ENCODE data around the gene ABCB1. TPM values are rescaled to one million over a fixed set of nuclear protein-coding genes. Genes with fewer than 3 reads are reported as not detected.
"Not testable (repeated sequence)": the region's sequence is repeated elsewhere in the genome, so short reads cannot be mapped to it uniquely, and the experiment has no call there.

Gene ABCB1
- total and polyA plus RNA-seq, 4 donors, result 1.5 to 4.9 (median 2.6) TPM

- H3K9ac ChIP-seq (ENCODE audit: insufficient read depth in 1 of 2, low read length in 2 of 2), result no peak overlapping the region
- H3K9me3 ChIP-seq (ENCODE audit: control insufficient read depth in 4 of 4, insufficient read depth in 3 of 4, low read length in 3 of 4), result no peaks in the 10 kb centered on the region
- no peaks in the 10 kb centered on the region for H3K27me3 ChIP-seq (ENCODE audit: control insufficient read depth in 3 of 3, insufficient read depth in 3 of 3, low read length in 2 of 3)
- no peak overlapping the region for H3K27ac ChIP-seq (ENCODE audit: low read depth in 1 of 2, low read length in 1 of 2)
- no peak overlapping the region for H3K4me3 ChIP-seq
- 88 to 89% methylated on average over 3 of the region's 3 CpGs for WGBS, 2 donors
- no peaks in the 10 kb centered on the region for H3K4me1 ChIP-seq (ENCODE audit: control insufficient read depth in 5 of 5, insufficient read depth in 5 of 5, low read length in 5 of 5)
- no peaks in the 10 kb centered on the region for H3K36me3 ChIP-seq (ENCODE audit: control insufficient read depth in 4 of 4, insufficient read depth in 4 of 4, low read length in 4 of 4)
- ATAC-seq (ENCODE audit: insufficient read depth, low FRiP score) (no peak), DNase-seq (no peak)
- TF ChIP-seq CTCF (IDR thresholded peaks at IDR 0.05; ENCODE audit: control extremely low read depth, extremely low read depth), result no peak
Measured at GRCh38 chr7:87581723-87582122, 19.0 kb downstream of the ABCB1 start.

GRCh38 chr7:87580636-87581035, 20.0 kb downstream of the ABCB1 start:
- Histone ChIP-seq H3K36me3 (ENCODE audit: control insufficient read depth in 4 of 4, insufficient read depth in 4 of 4, low read length in 4 of 4) (no peaks in the 10 kb centered on the region), H3K9me3 (ENCODE audit: control insufficient read depth in 4 of 4, insufficient read depth in 3 of 4, low read length in 3 of 4) (no peaks in the 10 kb centered on the region), H3K27me3 (ENCODE audit: control insufficient read depth in 3 of 3, insufficient read depth in 3 of 3, low read length in 2 of 3) (no peaks in the 10 kb centered on the region), H3K4me3 (no peak overlapping the region), H3K4me1 (ENCODE audit: control insufficient read depth in 5 of 5, insufficient read depth in 5 of 5, low read length in 5 of 5) (no peaks in the 10 kb centered on the region), H3K9ac (ENCODE audit: insufficient read depth in 1 of 2, low read length in 2 of 2) (no peak overlapping the region), H3K27ac (ENCODE audit: low read depth in 1 of 2, low read length in 1 of 2) (no peak overlapping the region)
- TF ChIP-seq CTCF (IDR thresholded peaks at IDR 0.05; ENCODE audit: control extremely low read depth, extremely low read depth), result no peak
- WGBS, 2 donors, result 90 to 95% methylated on average over 1 of the region's 1 CpG
- DNase-seq, result no peak
- ATAC-seq (ENCODE audit: insufficient read depth, low FRiP score), result no peak

GRCh38 chr7:87575521-87575920, 25.2 kb downstream of the ABCB1 start:
- Histone ChIP-seq H3K9me3 (ENCODE audit: control insufficient read depth in 4 of 4, insufficient read depth in 3 of 4, low read length in 3 of 4) (no peaks in the 10 kb centered on the region), H3K36me3 (ENCODE audit: control insufficient read depth in 4 of 4, insufficient read depth in 4 of 4, low read length in 4 of 4) (no peaks in the 10 kb centered on the region), H3K4me3 (no peak overlapping the region), H3K27me3 (ENCODE audit: control insufficient read depth in 3 of 3, insufficient read depth in 3 of 3, low read length in 2 of 3) (no peaks in the 10 kb centered on the region), H3K27ac (ENCODE audit: low read depth in 1 of 2, low read length in 1 of 2) (no peak overlapping the region), H3K4me1 (ENCODE audit: control insufficient read depth in 5 of 5, insufficient read depth in 5 of 5, low read length in 5 of 5) (no peaks in the 10 kb centered on the region), H3K9ac (ENCODE audit: insufficient read depth in 1 of 2, low read length in 2 of 2) (no peak overlapping the region)
- ATAC-seq (ENCODE audit: insufficient read depth, low FRiP score) (no peak), DNase-seq (no peak)
- 82 to 89% methylated on average over 2 of the region's 2 CpGs for WGBS, 2 donors
- no peak for TF ChIP-seq CTCF (IDR thresholded peaks at IDR 0.05; ENCODE audit: control extremely low read depth, extremely low read depth)

GRCh38 chr7:87574630-87575029, 26.1 kb downstream of the ABCB1 start:
- 10 to 36% methylated on average over 2 of the region's 2 CpGs for WGBS, 2 donors
- Histone ChIP-seq H3K9ac (ENCODE audit: insufficient read depth in 1 of 2, low read length in 2 of 2) (no peak overlapping the region), H3K27me3 (ENCODE audit: control insufficient read depth in 3 of 3, insufficient read depth in 3 of 3, low read length in 2 of 3) (no peaks in the 10 kb centered on the region), H3K4me1 (ENCODE audit: control insufficient read depth in 5 of 5, insufficient read depth in 5 of 5, low read length in 5 of 5) (no peaks in the 10 kb centered on the region), H3K9me3 (ENCODE audit: control insufficient read depth in 4 of 4, insufficient read depth in 3 of 4, low read length in 3 of 4) (no peaks in the 10 kb centered on the region), H3K4me3 (no peak overlapping the region), H3K27ac (ENCODE audit: low read depth in 1 of 2, low read length in 1 of 2) (no peak overlapping the region), H3K36me3 (ENCODE audit: control insufficient read depth in 4 of 4, insufficient read depth in 4 of 4, low read length in 4 of 4) (no peaks in the 10 kb centered on the region)
- ATAC-seq (ENCODE audit: insufficient read depth, low FRiP score), result no peak
- TF ChIP-seq CTCF (IDR thresholded peaks at IDR 0.05; ENCODE audit: control extremely low read depth, extremely low read depth), result no peak
- DNase-seq, result no peak

- not testable (repeated sequence) for DNase-seq; H3K4me1 ChIP-seq (ENCODE audit: control insufficient read depth in 5 of 5, insufficient read depth in 5 of 5, low read length in 5 of 5); H3K9ac ChIP-seq (ENCODE audit: insufficient read depth in 1 of 2, low read length in 2 of 2); ATAC-seq (ENCODE audit: insufficient read depth, low FRiP score); H3K4me3 ChIP-seq; H3K27ac ChIP-seq (ENCODE audit: low read depth in 1 of 2, low read length in 1 of 2); H3K9me3 ChIP-seq (ENCODE audit: control insufficient read depth in 4 of 4, insufficient read depth in 3 of 4, low read length in 3 of 4); H3K36me3 ChIP-seq (ENCODE audit: control insufficient read depth in 4 of 4, insufficient read depth in 4 of 4, low read length in 4 of 4); H3K27me3 ChIP-seq (ENCODE audit: control insufficient read depth in 3 of 3, insufficient read depth in 3 of 3, low read length in 2 of 3)
- WGBS, 2 donors, result 52 to 80% methylated on average over 1 of the region's 1 CpG
Measured at GRCh38 chr7:87572513-87572912, 28.2 kb downstream of the ABCB1 start.
